Stimulated activated CD8-positive, alpha-beta memory T cell treated with anti-CD3 and anti-CD28 coated beads, Interleukin-4, amount 100 ng/mL, for 48 hours (primary cell): ENCODE results near the gene RETN.

ENCODE experiments used
- DNase-seq: peaks from one replicate; pipeline ENCODE4 v3.0.0-alpha.2; 2020

The RETN gene

GRCh38 chr19:7709932-7710460 is 41.1 kb downstream of the RETN start:
- no peak for DNase-seq

- no peak for DNase-seq
Measured at GRCh38 chr19:7710616-7711015, 41.8 kb downstream of the RETN start.

- DNase-seq: no peak
Measured at GRCh38 chr19:7715671-7716070, 46.8 kb downstream of the RETN start.

- DNase-seq: no peak
Measured at GRCh38 chr19:7716762-7717161, 47.9 kb downstream of the RETN start.

GRCh38 chr19:7718668-7719067 is 49.8 kb downstream of the RETN start:
- DNase-seq: no peak
